ENCODE results near the gene C4orf50.
"Not testable (repeated sequence)": the region's sequence is repeated elsewhere in the genome, so short reads cannot be mapped to it uniquely, and the experiment has no call there.

The C4orf50 gene

DNA sequence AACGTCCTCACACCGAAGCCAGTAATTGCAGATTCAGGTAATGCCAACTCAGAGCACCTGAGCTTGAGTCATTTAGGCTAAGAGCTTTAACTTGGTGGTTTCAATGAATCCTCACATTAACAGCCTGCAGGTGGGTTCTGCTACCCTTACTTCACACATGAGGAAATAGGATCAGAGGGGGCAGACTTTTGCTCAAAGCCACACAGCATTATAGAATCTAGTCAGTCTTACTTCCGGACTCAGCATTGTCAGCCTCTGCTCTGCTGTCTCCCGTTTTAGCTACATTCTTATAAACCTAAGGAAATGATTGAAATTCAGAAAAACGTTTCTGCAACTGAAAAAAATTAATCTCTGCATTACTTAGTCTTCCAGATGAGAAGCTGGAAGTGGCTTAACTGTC, 6.0 kb downstream of the C4orf50 start:
- DNase-seq: no peak

DNA sequence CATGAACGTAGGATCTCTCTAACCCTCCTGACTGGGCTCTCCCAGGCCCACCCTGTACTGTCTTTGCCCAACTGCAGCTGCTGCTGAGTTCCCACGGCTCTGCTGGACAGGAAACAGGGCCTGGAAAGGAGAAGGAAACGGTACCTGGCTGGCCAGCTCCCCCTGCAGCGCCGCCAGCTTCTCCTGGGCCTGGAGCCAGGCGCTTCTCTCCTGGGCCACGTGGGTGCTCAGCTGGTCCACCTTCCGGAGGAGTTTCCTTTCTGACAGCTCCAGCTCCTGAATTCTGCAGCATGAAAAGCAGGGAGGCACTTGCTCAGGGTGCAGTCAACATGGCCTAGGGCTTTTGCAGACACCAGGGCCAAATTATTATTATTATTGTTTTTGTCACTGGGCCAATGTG, 6.5 kb downstream of the C4orf50 start:
- DNase-seq: no peak

DNA sequence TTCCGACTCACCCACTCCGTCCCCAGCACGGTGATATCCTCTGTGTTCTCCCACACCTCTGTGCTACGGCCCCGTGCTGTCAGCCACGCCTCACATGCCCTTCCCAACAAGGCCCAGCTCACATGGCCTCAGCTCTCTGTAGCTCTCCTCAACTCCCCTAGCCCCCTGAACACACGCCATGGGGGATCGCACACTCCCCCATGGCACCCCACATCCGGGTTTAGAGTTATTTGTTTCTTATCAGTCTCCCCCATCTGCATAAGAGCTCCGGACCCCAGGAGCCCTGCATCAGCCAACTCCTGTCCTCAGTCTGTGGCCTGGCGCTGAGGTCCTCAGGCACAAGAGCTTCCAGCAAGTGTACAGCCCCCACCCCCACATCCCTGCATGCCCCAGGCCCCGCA, 7.0 kb downstream of the C4orf50 start:
- no peak for DNase-seq

DNA sequence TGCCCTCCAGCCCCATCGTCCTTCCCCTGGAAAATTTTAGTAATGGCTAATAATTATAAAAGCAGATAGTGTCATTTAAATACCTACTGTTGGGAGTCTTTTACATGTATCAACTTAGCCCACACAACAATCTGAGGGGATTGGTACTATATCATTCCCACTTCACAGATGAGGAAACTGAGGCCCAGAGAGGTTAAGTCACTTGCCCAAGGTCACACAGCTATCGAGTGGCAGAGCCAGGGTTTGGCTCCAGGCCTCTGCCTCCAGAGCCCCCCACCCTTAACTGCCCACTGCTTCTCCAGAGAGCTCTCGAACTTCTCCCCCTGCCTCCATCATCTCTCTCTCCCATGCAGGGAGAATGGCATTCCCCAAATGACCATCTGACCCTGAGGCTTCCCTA, 7.4 kb downstream of the C4orf50 start:
- no peak for DNase-seq

DNA sequence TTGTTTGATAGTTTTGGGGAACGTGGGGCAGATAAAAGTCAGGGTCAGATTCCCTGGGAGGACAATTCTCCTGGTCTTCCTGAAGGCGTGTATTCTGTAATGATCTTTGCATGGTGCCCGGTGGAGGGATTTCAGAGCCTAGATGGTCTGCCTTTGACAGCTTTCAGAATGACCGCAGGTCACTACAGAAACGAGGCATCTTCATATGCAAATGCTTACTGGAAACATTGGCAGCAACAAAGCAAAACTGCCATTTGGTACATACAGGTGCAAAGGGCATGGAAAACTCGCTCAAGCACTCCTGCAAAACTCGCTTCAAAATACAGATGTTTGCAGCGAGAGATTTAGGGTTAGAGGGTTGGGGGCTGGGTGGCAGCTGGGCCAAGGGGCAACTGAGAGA, 8.8 kb downstream of the C4orf50 start:
- DNase-seq: no peak

DNA sequence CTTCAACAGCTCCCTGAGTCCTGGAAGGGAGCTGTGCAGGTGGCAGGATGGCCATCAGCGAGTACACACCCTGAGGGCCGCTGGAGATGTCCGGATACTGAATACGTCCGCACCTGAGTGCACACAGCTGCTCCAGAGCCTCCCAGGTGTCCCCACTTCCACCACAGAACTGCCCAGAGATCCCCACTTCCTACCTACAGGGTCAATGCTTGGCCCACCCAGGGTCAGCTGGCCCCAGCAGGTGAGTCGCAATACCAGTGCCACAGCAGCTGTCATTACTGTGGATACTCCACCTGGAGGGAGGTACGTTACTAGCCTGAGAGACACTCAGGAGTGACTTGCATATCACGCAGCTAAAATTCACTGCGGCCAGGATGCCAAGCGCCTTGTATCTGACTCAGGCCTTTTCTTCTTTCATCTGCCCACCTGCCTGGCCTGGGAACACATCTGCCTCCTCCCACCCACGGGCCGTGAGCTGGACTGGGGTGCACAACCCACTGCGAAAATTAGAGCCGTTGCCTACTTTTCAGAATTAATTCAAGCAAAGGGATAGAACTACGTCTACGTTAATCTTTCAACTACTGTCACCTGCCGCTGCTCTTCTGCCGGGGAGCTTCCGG, 9.4 kb downstream of the C4orf50 start:
- no peak for DNase-seq

DNA sequence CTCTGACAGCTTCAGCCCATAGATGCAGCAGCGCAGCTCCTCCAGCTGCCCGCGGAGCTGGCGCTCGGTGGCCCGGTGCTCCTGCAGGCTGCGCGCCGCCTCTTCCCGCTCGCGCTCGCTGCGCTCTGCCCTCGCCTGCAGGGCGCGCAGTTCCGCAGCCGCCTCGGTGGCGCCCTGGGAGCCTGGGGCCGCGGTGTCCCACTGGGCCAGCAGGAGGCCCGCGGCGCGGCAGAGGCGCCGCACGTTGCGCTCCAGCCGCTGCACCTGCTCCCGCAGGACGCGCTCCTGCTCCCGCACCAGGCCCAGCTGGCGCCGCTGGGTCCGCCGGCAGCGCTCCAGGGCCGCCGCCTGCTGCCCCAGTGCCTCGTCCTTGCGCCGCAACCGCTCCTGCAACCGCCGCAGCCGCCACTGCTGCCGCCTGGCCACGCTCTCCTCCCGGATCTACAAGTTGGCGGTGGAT, 10.1 kb downstream of the C4orf50 start:
- DNase-seq: peak in 1 of 5 experiments; percentile 30

DNA sequence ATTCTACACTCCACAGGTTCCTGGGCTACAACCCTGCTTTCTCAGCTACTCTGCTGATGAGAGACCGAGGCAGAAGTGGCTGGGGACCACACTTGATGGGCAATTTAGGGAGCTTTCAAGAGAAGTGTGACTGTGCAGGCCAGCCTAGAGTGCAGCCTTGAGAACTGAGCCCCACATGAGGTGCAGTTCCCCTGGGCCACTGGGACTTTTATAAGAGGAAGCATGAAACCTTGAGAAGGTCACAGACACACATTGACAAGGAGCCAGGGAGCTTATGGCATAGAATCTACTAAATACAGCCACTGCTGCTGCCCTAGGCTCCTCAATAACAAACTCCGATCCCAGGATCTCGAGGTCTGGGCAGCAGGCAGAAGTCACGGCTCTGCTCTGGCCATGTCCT, 13.1 kb downstream of the C4orf50 start:
- no peak for DNase-seq

DNA sequence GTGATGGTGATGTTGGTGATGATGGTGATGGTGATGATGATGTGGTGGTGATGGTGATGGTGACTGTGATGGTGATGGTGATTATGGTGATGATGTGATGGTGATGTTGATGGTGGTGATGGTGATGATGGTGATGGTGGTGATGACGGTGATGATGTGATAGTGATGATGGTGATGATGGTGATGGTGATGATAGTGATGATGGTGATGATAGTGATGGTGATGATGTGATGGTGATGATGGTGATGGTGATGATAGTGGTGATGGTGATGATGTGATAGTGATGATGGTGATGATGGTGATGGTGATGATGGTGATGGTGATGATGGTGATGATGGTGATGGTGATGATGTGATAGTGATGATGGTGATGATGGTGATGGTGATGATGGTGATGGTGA, 14.7 kb downstream of the C4orf50 start:
- not testable (repeated sequence) for DNase-seq

DNA sequence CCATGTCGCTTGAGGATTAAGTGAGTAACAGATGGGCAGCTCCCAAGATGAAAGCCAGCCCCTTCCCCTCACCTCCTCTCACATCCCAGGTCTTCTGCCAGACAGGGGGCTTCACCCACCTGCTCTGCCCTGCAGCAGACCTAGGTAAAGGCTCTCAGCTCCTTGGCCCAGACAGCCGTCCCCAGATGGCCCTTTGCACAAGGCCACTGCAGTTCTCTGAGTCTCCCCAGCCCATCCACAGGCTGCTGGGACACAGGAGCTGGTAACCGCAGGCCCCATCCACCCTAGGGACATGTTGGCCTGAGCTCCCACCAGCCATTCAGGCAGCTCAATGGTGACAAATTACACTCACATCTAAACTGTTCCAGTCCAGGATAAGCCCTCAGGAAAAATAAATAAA, 15.3 kb downstream of the C4orf50 start:
- no peak for DNase-seq

DNA sequence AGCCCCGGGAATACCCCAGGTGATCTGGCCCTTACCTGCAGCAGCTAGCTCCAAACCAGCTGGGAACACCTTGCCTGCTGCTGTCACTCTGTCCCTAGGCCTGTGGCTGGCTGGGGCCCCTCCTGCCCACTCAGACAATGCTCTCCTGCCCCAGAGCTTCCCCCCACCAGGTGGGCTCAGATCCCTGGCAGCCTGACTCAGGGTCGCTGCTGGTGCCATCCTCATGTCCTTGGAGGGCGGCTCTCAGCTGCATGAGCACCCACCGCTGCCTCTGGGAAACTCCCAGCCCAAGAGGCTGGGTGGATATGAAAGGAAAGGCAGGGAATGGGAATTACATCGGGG, 15.8 kb downstream of the C4orf50 start:
- DNase-seq: no peak

DNA sequence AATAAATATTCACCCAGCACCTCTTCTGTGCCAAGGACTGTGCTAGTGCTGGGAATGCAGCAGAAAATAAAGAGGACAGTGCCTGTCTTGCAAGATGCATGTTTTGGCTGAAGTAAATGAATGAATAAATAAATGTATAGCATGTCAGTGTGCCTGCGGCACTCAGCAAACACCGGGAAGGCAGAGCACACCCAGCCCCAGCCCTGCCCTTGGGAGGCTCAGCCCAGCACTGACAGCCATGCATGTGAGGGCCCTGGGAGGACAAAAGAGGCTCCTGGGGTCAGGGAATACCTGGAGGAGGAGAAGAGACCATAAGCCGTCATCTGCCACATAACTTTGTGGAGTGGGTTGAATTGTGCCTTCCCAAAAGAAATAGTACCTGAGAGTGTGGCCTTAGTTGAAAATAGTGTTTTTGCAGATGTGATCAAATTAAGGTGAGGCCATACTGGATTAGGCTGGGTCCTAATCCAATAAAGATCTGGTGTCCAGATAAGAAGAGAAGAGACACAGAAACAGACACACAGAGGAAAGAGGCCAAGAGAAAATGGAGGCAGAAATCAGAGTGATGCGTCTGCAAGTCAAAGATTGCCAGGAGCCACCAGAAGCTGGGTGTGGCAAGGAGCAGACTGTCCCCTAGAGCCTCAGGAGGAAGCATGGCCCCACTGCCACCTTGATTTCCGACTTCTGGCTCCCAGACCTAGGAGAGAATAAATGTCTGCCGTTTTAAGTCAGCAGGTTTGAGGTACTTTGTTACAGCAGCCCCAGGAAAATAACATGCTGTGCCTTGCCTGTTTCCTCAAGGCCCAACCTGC, 16.3 kb downstream of the C4orf50 start:
- no peak for DNase-seq

DNA sequence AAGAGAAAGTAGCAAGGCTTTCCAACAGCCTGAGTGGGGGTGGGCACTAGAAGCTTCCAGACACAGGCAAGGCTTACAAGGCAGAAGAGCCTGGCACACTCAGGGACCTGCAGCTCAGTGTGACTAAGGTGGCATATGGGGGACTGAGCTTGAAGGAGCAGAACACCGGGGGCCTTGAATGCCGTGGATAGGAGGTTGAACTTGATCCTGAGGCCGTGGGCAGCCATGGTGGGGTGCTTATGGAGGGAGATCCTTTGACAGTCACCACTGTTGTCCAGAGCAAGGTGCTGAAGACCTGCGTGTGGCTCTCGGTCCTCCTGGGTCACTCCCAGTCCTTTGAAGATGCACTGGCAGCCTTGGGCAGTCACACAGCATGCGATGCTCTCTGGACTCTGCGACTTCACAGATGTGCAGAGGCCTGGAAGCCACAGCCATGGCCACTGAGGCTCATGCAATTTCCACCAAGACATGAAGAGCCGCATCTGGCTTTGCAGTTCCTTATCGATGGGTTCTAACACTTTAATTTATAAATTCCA, 18.3 kb downstream of the C4orf50 start:
- no peak for DNase-seq

DNA sequence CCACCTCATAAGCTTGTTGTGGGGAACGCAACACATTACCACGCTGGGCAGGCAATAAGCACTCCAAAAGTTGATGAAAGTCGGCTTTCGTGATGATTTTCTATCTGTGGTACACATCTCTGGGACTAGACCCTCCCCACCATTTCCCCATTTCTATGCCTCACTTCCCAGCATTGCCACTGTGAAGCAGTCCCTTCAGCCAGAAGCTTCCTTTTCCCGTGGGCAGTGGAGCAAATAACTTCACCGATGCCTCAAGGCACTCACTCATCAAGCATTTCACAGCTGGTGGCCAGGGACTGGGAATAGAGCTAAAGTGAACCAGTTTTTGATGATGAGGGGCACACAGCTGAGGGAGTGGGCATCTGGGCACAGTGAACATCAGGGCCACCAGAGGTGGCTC, 18.9 kb downstream of the C4orf50 start:
- no peak for DNase-seq

DNA sequence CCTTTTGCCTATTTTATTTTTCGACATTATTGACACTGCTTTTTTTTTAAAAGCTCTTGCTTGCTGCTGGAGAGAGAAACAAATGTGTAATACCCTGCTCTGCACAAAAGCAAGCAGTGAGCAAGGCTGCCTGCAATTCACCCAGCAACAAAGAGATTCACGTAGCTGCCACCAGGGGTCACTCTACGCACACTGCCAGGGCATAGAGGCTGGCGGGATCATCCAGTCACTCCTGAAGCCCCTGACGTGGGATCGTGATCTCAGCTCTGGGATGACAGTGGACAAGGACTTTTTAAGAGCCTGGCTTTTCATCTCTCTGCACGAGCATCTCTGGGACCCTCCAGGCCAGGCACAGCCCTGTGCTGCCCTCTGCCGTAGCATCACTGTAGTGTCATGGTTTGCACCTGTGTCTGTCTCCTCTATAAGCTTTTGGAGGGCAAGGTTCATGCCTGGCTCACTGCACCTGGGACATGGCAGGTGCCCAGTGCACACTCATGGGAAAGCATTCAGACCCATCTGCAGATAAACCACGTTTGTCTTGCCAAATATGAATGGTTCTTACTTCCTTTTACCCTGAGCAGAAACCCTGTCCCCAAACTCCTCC, 19.8 kb downstream of the C4orf50 start:
- DNase-seq: peak in 4 of 5 experiments; percentile 6 to 59 (median 20)

DNA sequence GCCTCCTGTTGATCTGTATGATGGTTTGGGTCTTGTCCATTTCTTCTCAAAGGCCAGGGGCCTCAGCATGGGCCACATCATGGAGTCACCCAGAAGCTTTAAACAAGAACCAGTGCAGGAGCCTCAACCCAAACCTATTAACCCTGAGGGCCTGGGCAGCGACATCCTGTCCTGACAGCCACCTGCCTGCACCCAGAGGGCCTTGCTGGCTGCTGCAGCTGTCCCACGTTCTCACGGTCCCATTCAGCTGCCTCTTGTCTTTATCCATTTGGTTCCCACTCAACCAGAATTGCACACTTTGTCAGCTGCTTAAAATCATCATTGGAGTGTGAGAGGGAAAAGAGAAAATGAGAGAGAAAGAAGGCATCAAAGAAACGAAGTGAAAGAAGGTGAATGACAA, 21.6 kb downstream of the C4orf50 start:
- no peak for DNase-seq

DNA sequence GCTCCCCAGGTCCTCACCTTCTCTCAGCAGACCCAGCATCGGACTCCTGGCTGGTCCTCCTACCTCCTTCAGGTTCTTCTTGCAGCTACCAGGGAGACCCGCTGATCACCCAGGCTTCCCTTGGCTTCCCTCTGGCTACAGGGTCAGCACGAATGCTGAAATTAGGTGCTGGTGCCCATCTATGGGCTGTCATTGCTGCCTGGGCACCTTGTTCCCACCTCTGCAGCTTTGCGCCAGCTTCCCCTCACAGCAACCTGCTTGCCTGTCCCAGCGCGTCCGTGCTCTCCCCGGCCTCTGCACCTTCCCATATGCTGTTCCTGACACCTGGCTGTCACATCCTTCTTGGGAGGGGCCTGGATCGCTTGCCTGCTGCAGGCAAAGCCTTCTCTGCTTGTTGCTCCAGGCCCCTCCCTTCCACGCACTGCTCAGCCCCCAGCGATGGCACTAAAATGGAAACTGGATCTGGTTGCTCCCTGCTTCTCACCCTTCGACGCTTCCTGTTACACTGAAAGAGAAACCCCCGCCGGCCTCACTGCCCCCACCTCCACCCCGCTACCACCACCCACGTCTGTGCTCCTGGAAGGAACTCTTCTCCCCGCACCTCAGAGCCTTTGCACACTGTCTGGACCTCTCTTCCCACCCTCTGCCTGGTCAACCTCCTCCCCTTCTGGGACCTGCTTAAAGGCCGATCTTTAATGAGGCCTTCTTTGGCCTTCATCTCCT, 22.2 kb downstream of the C4orf50 start:
- DNase-seq: peak in 1 of 5 experiments; percentile 35

DNA sequence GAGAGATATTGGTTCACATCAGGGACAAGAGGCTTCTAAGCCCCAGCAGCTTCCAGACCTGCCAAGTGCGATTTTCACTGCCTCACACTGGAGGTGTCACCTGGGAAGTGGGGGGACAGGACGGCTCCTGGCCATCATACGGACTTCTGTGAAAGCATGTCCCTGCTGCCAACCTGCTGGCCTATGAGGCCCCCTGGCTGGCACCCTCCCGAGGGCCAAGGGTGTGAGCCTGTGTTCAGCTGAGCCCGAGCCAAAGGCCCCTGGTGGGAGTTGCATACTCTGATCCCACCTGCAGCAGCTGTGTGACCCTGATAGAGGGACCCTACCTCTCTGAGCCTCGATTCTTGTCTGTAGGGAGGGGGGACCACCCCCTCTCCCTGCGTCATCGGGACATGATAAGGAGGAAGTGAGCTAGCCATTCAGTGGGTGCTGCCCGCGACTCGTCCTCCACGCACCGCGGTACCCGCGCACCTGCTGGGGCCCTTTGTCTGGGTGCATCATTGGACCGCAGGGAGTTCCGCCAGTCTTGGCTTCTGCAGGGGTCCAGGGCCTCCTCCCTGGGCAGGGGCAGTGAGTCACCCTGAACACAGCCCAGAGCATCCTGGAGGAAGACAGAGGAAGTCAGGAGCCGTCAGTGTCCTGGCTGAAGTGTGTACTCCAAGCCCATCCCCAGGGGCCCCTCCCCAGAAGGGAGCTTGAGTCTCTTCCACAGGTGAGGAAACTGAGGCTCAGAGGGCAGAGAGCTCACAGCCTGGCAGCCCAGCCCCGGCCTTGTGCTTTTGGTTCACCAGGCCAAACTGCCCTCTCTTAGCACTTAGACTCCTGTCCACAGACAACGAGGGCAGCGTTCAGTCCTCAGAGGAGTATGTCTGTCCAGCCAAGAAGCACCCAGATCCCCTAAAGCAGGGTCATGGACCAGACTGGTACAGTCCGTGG, 24.1 kb downstream of the C4orf50 start:
- DNase-seq: no peak

DNA sequence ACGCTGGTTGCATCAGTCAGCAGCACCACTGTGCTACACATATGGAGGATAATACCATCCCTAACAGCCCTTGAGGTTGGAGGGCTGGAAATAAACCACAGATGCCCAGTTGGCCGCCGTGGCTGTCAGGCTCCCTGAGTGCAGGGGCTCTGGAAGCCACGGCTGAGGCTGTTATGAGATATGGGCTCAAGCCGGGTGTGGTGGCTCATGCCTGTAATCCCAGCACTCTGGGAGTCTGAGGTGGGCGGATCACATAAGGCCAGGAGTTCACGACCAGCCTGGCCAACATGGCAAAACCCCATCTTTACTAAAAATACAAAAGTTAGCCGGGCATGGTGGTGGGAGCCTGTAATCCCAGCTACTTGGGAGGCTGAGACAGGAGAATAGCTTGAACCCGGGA, 24.9 kb downstream of the C4orf50 start:
- not testable (repeated sequence) for DNase-seq

DNA sequence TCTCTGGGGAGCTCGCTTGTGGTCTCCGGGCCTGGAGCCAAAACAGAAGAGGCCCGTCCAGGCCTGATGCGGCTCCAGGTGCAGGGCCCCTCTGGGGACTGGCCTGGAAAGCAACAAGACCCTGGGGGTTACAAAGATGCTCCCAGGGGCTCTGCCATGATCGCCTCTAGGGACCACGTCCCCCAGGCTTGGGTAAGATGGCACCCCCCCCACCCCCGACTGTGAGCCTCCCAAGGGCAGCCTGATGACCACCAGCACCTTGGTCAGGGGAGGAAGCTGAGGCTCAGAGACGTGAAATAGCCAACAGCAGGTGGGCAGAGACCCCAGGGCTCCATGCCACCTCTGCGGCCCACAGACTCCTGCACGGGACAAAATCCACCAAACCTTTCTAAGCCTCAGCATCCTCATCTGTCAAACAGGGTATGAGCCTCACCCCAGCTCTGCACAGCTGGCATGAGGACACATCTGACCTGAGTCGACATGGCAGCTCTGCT, 25.4 kb downstream of the C4orf50 start:
- DNase-seq: no peak

DNA sequence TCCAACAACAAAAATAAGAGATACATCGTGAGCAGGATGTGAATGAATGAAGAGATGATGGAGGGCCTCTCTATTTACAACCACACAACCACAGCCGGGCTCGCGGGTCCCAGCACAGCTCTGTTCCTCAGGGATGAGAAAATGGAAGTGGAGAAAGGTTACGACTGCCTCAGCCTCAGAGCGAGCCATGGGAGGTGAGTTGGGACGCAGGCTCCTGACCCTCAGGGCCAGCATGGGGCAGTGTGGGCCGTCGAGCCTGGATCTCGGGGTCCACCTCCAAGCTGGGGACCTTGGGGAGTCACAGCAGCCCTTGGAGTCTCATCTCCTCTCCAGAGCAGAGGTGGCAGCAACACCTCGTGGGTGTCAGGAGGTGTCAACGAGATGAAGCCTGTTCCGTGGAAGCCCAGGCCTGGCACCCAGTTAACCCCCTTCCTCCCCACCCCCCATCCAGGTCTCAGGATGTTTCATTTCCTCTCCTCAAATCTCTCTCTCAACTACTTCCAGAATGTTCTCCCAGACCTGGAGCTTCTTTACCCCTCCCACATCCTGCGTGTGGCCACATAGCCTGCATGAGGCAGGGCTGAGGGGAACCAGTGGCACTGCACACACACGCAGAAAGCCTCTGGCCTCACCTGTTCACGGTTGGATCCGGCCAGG, 25.9 kb downstream of the C4orf50 start:
- no peak for DNase-seq
